Measurements from ENCODE around the gene VEPH1. TPM values are rescaled to one million over a fixed set of nuclear protein-coding genes. Genes with fewer than 3 reads are reported as not detected.

Gene VEPH1
- total RNA-seq, 1 experiment from 2014 or later = 0.51 TPM

DNA sequence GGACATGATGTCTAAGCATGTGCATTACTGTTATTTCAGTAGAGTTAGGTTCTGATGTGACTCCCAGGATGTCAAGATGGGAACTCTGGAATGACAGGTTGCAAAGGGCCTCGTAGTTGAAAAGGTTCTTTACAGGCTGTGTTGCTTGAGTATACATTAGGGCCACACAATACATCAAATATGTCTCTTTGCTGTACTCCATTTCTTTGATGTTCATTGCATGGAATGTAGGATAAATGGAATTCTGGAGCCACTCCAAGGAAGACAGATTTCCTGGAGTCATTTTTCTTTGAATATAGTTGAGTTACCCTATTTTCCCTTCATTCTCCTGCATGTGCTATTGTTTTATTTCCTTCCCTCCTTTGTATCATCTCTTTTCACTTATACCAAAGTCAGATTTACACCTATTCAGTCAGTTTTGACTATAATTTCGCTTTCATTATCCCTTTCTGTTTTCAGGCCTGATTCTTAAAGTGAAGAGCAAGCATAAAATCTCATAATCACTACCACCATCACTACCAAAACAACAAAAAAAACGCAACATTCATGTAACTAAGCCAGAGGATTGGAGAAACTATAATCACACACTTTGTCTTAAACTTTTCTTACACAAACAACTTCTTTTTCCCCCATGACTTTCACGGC, 127.8 kb downstream of the VEPH1 start:
- Histone ChIP-seq H3K27me3 (ENCODE audit: control insufficient read depth, insufficient read depth, low read length) (no peaks in the 10 kb centered on the region), H3K36me3 (ENCODE audit: control insufficient read depth, insufficient read depth, low read length) (no peaks in the 10 kb centered on the region), H3K4me3 (ENCODE audit: low read depth in 2 of 2, low read length in 2 of 2) (no peak overlapping the region), H3K27ac (ENCODE audit: low read length) (no peak overlapping the region), H3K9me3 (ENCODE audit: control insufficient read depth, insufficient read depth, low read depth, low read length) (no peaks in the 10 kb centered on the region), H3K4me1 (ENCODE audit: control insufficient read depth, insufficient read depth, low read length) (no peaks in the 10 kb centered on the region)
- in situ Hi-C loops (cut with HindIII; ENCODE audit: low pct_unique_long_range_greater_than_20kb, low sequenced_read_pairs) = no loop called here
- intact Hi-C loops (cut with micrococcal nuclease; ENCODE audit: unreplicated experiment) = no loop called here
- no TSS peak for BruUV-seq (replicated peaks)
- CTCF ChIA-PET = no interaction called here
- ATAC-seq (no peak), DNase-seq (ENCODE audit: low read depth, low spot score) (no peak)
- TF ChIP-seq SIN3A (IDR thresholded peaks at IDR 0.05; ENCODE audit: borderline replicate concordance, insufficient read depth, low read depth, low read length) (no peak), POLR2AphosphoS5 (IDR thresholded peaks at IDR 0.05; ENCODE audit: low read depth, low read length) (no peak), TCF7L2 (IDR thresholded peaks at IDR 0.05; ENCODE audit: low read depth, low read length) (no peak), CTCF (IDR thresholded peaks at IDR 0.05) (no peak)
- TF ChIP-seq, protein P1, sequence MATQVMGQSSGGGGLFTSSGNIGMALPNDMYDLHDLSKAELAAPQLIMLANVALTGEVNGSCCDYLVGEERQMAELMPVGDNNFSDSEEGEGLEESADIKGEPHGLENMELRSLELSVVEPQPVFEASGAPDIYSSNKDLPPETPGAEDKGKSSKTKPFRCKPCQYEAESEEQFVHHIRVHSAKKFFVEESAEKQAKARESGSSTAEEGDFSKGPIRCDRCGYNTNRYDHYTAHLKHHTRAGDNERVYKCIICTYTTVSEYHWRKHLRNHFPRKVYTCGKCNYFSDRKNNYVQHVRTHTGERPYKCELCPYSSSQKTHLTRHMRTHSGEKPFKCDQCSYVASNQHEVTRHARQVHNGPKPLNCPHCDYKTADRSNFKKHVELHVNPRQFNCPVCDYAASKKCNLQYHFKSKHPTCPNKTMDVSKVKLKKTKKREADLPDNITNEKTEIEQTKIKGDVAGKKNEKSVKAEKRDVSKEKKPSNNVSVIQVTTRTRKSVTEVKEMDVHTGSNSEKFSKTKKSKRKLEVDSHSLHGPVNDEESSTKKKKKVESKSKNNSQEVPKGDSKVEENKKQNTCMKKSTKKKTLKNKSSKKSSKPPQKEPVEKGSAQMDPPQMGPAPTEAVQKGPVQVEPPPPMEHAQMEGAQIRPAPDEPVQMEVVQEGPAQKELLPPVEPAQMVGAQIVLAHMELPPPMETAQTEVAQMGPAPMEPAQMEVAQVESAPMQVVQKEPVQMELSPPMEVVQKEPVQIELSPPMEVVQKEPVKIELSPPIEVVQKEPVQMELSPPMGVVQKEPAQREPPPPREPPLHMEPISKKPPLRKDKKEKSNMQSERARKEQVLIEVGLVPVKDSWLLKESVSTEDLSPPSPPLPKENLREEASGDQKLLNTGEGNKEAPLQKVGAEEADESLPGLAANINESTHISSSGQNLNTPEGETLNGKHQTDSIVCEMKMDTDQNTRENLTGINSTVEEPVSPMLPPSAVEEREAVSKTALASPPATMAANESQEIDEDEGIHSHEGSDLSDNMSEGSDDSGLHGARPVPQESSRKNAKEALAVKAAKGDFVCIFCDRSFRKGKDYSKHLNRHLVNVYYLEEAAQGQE (IDR thresholded peaks at IDR 0.05; ENCODE audit: insufficient read depth in 1 of 2, low read depth in 2 of 2, low read length in 1 of 2) = no peak
- POLR2A ChIA-PET = no interaction called here

- Histone ChIP-seq H3K36me3 (ENCODE audit: control insufficient read depth, insufficient read depth, low read length) (no peaks in the 10 kb centered on the region), H3K4me3 (ENCODE audit: low read depth in 2 of 2, low read length in 2 of 2) (no peak overlapping the region), H3K27ac (ENCODE audit: low read length) (no peak overlapping the region), H3K27me3 (ENCODE audit: control insufficient read depth, insufficient read depth, low read length) (no peaks in the 10 kb centered on the region), H3K9me3 (ENCODE audit: control insufficient read depth, insufficient read depth, low read depth, low read length) (no peaks in the 10 kb centered on the region), H3K4me1 (ENCODE audit: control insufficient read depth, insufficient read depth, low read length) (no peaks in the 10 kb centered on the region)
- no peak for ATAC-seq
- no peak for DNase-seq (ENCODE audit: low read depth, low spot score)
- BruUV-seq (replicated peaks) = no TSS peak
- intact Hi-C loops (cut with micrococcal nuclease; ENCODE audit: unreplicated experiment) = no loop called here
- in situ Hi-C loops (cut with HindIII; ENCODE audit: low pct_unique_long_range_greater_than_20kb, low sequenced_read_pairs) = no loop called here
- POLR2A ChIA-PET = no interaction called here
- CTCF ChIA-PET = no interaction called here
- TF ChIP-seq, protein P1 (IDR thresholded peaks at IDR 0.05; ENCODE audit: insufficient read depth in 1 of 2, low read depth in 2 of 2, low read length in 1 of 2) = no peak
- TF ChIP-seq POLR2AphosphoS5 (IDR thresholded peaks at IDR 0.05; ENCODE audit: low read depth, low read length) (no peak), TCF7L2 (IDR thresholded peaks at IDR 0.05; ENCODE audit: low read depth, low read length) (no peak), SIN3A (IDR thresholded peaks at IDR 0.05; ENCODE audit: borderline replicate concordance, insufficient read depth, low read depth, low read length) (no peak), CTCF (IDR thresholded peaks at IDR 0.05) (no peak)
These were observed 128.3 kb downstream of the VEPH1 start for GRCh38 chr3:157374933-157375332.
